Stomach (tissue), 9 donors: ENCODE results near the gene ZNF41. TPM values are rescaled to one million over a fixed set of nuclear protein-coding genes. Genes with fewer than 3 reads are reported as not detected.

Source experiments
- DNase-seq, 2 donors: peaks; one replicate each; pipeline versions ENCODE4 v3.0.0 to v3.0.0-alpha.2; 2013 to 2019
- H3K27ac ChIP-seq, 5 donors: fragments of 200-600 bp in 4 of 5; sonication (generic) in 4 of 5; one replicate each; pipeline ENCODE4 v1.5.1; 2013 to 2019; ENCODE audit warnings: mild to moderate bottlenecking in 1 of 5, moderate library complexity in 1 of 5
- H3K27me3 ChIP-seq, 3 donors: fragments of 200-600 bp; sonication (generic); one replicate each; pipeline ENCODE4 v1.5.1; 2017 to 2019; ENCODE audit warnings: mixed run types in 1 of 3
- H3K36me3 ChIP-seq, 4 donors: fragments of 200-600 bp; sonication (generic); 1 replicate in 3 of 4; 2 replicates in 1 of 4; pipeline ENCODE4 v1.5.1; 2016 to 2019
- H3K4me1 ChIP-seq, 4 donors: fragments of 200-600 bp; sonication (generic); one replicate each; pipeline ENCODE4 v1.5.1; 2016 to 2019
- H3K4me3 ChIP-seq, 4 donors: fragments of 200-600 bp; sonication (generic) in 3 of 4; one replicate each; pipeline ENCODE4 v1.5.1; 2016 to 2019; ENCODE audit warnings: mild to moderate bottlenecking in 1 of 4
- H3K9me3 ChIP-seq, 4 donors: fragments of 200-600 bp; sonication (generic); one replicate each; pipeline ENCODE4 v1.5.1; 2016 to 2019
- CTCF ChIP-seq, 7 experiments: fragments of 450-650 bp in 4 of 7; fragments of 200-600 bp in 3 of 7; sonication (generic) in 3 of 7; IDR thresholded peaks; one replicate each; pipeline ENCODE4 v1.5.1; 2016 to 2019; ENCODE audit warnings: antibody characterized with exemption in 7 of 7, control low read depth in 2 of 7, mild to moderate bottlenecking in 1 of 7
- EP300 ChIP-seq: sonication (generic); formaldehyde crosslinking; IDR thresholded peaks from one replicate; pipeline ENCODE4 v1.6.1; 2017; ENCODE audit warnings: antibody characterized with exemption
- POLR2A ChIP-seq, 4 donors: fragments of 450-650 bp; IDR thresholded peaks; one replicate each; pipeline ENCODE4 v1.6.1; 2016; ENCODE audit warnings: antibody characterized with exemption in 4 of 4, control low read depth in 2 of 4, mild to moderate bottlenecking in 1 of 4, moderate library complexity in 1 of 4
- POLR2AphosphoS5 ChIP-seq, 3 donors: sonication (generic); formaldehyde crosslinking; IDR thresholded peaks; one replicate each; pipeline ENCODE4 v1.6.1; 2016; ENCODE audit warnings: antibody characterized with exemption in 3 of 3
- WGBS, 5 donors: extraction: QIAGEN DNeasy Blood & Tissue Kit in 3 of 5; methylation state at CpG; one replicate each; pipeline versions ENCODE4 v1.1.5 to v1.1.7; 2013 to 2018; 5-methylcytosine and 5-hydroxymethylcytosine counted together
- intact Hi-C: fragments of 100-400 bp; cut with DNase I; formaldehyde crosslinking; loops from one replicate; pipeline ENCODE4 v1.15.1; 2023; ENCODE audit warnings: low total_unique reads
- polyA plus RNA-seq, 3 donors: library from polyadenylated mRNA; stranded (reverse); fragments of 200-250 nt; gene quantifications; one replicate each; pipeline ENCODE4 v1.2.3, GENCODE V29; 2013
- total RNA-seq, 5 donors: library from RNA; depleted of rRNA; stranded (reverse); fragments of >200 nt; gene quantifications; one replicate each; pipeline versions ENCODE4 v1.1.0 to v1.2.3, GENCODE V29; 2014 to 2016
- donor health status: healthy with polysubstance abuse.
- donor health status: Bipolar disorder and iron deficiency.
- donor health status: healthy.

ZNF41 gene
- total and polyA plus RNA-seq, 8 donors, result 1.2 to 13.4 (median 3.0) TPM

GRCh38 chrX:47507153-47507867, 24.3 kb upstream of the ZNF41 start:
- Histone ChIP-seq H3K4me1 (no peaks in the 10 kb centered on the region), H3K27me3 (peaks cover 0 to 14% (median 4%) of the 10 kb centered on the region in 3 donors), H3K4me3 (no peak overlapping the region), H3K36me3 (no peaks in the 10 kb centered on the region), H3K27ac (no peak overlapping the region), H3K9me3 (no peaks in the 10 kb centered on the region)
- WGBS, 5 donors, result 55 to 89% (median 79%) methylated on average over 2 of the region's 2 CpGs
- intact Hi-C loops, result no loop called here
- DNase-seq, result no peak
- no peak for TF ChIP-seq EP300
- TF ChIP-seq CTCF (IDR thresholded peaks at IDR 0.05), result no peak

GRCh38 chrX:47503151-47503550, 20.1 kb upstream of the ZNF41 start:
- 63 to 83% (median 69%) methylated on average over 5 of the region's 5 CpGs for WGBS, 5 donors

GRCh38 chrX:47502316-47503125, 19.5 kb upstream of the ZNF41 start:
- WGBS, 5 donors, result 70 to 81% (median 76%) methylated on average over 7 of the region's 7 CpGs
- no peak overlapping the region for H3K4me3 ChIP-seq
- H3K27me3 ChIP-seq, result peaks cover 0 to 6% (median 4%) of the 10 kb centered on the region in 3 donors
- DNase-seq, result no peak
- no peaks in the 10 kb centered on the region for H3K4me1 ChIP-seq
- H3K27ac ChIP-seq, result no peak overlapping the region
- intact Hi-C loops, result no loop called here
- TF ChIP-seq CTCF (IDR thresholded peaks at IDR 0.05) (no peak), POLR2AphosphoS5 (IDR thresholded peaks at IDR 0.05) (no peak), POLR2A (IDR thresholded peaks at IDR 0.05) (no peak), EP300 (no peak)
- H3K9me3 ChIP-seq, result no peaks in the 10 kb centered on the region
- H3K36me3 ChIP-seq, result no peaks in the 10 kb centered on the region

More at GRCh38 chrX:47503151-47503550, 20.1 kb upstream of the ZNF41 start:
- no peaks in the 10 kb centered on the region for H3K4me1 ChIP-seq
- H3K4me3 ChIP-seq, result no peak overlapping the region
- no peak overlapping the region for H3K27ac ChIP-seq
- H3K9me3 ChIP-seq, result no peaks in the 10 kb centered on the region
- no peaks in the 10 kb centered on the region for H3K36me3 ChIP-seq
- peaks cover 0 to 9% (median 4%) of the 10 kb centered on the region in 3 donors for H3K27me3 ChIP-seq
- TF ChIP-seq POLR2A (IDR thresholded peaks at IDR 0.05), result no peak
- no peak for TF ChIP-seq CTCF (IDR thresholded peaks at IDR 0.05)
- TF ChIP-seq EP300, result no peak
- TF ChIP-seq POLR2AphosphoS5 (IDR thresholded peaks at IDR 0.05), result no peak
- DNase-seq, result no peak
- intact Hi-C loops, result no loop called here

GRCh38 chrX:47501226-47502074, 18.4 kb upstream of the ZNF41 start:
- Histone ChIP-seq H3K36me3 (no peaks in the 10 kb centered on the region), H3K4me3 (no peak overlapping the region), H3K9me3 (no peaks in the 10 kb centered on the region), H3K27me3 (peaks cover 0 to 6% (median 4%) of the 10 kb centered on the region in 3 donors), H3K27ac (no peak overlapping the region), H3K4me1 (no peaks in the 10 kb centered on the region)
- intact Hi-C loops, result no loop called here
- TF ChIP-seq POLR2AphosphoS5 (IDR thresholded peaks at IDR 0.05), result no peak
- TF ChIP-seq EP300, result no peak
- no peak for TF ChIP-seq POLR2A (IDR thresholded peaks at IDR 0.05)
- TF ChIP-seq CTCF (IDR thresholded peaks at IDR 0.05), result no peak
- WGBS, 5 donors, result 24 to 44% (median 29%) methylated on average over 7 of the region's 7 CpGs
- DNase-seq, result peak in 1 of 2 donors; percentile 34
